GM23338 (cell line): ENCODE data around the gene EXOC3L4. TPM values are rescaled to one million over a fixed set of nuclear protein-coding genes. Genes with fewer than 3 reads are reported as not detected.

Experiments used
- ATAC-seq: fragments of 200-7000 bp; cut with Tn5 transposase; 3 replicates; pipeline ENCODE4 v1.9.1; 2020
- DNase-seq: peaks from one replicate; pipeline ENCODE4 v3.0.0-alpha.2; 2015; ENCODE audit warnings: low spot score
- H2AFZ ChIP-seq: fragments of 200-600 bp; sonication (generic); 2 replicates; pipeline ENCODE4 v1.8.0; 2016; ENCODE audit warnings: antibody characterized with exemption, mild to moderate bottlenecking, moderate library complexity
- H3F3A ChIP-seq: fragments of 200-600 bp; sonication (generic); replicated peaks from 2 replicates; pipeline ENCODE4 v1.8.0; 2017; ENCODE audit warnings: antibody characterized with exemption, mixed run types, low read depth
- H3K27ac ChIP-seq: fragments of 200-600 bp; sonication (generic); 2 replicates; pipeline ENCODE4 v1.6.1; 2016; ENCODE audit warnings: low read depth
- H3K27me3 ChIP-seq: fragments of 200-600 bp; sonication (generic); 2 replicates; pipeline ENCODE4 v1.8.0; 2016; ENCODE audit warnings: mild to moderate bottlenecking, mixed run types, moderate library complexity; ENCODE audit not compliant: insufficient read depth
- H3K36me3 ChIP-seq: fragments of 200-600 bp; sonication (generic); 2 replicates; pipeline ENCODE4 v1.8.0; 2016; ENCODE audit warnings: mild to moderate bottlenecking; ENCODE audit not compliant: insufficient read depth
- H3K4me1 ChIP-seq: fragments of 200-600 bp; sonication (generic); 2 replicates; pipeline ENCODE4 v1.8.0; 2016; ENCODE audit warnings: mild to moderate bottlenecking, moderate library complexity; ENCODE audit not compliant: insufficient read depth
- H3K4me2 ChIP-seq: fragments of 200-600 bp; sonication (generic); 2 replicates; pipeline ENCODE4 v1.7.1; 2017; ENCODE audit warnings: mixed run types
- H3K4me3 ChIP-seq: fragments of 200-600 bp; sonication (generic); 2 replicates; pipeline ENCODE4 v1.6.1; 2016; ENCODE audit warnings: mixed run types
- H3K79me2 ChIP-seq: fragments of 200-600 bp; sonication (generic); replicated peaks from 2 replicates; pipeline ENCODE4 v1.8.0; 2017; ENCODE audit warnings: mild to moderate bottlenecking; ENCODE audit not compliant: insufficient read depth
- H3K9me2 ChIP-seq: fragments of 200-600 bp; sonication (generic); 2 replicates; pipeline ENCODE4 v1.8.0; 2017; ENCODE audit not compliant: insufficient read depth
- H4K20me1 ChIP-seq: fragments of 200-600 bp; sonication (generic); replicated peaks from 2 replicates; pipeline ENCODE4 v1.8.0; 2017; ENCODE audit warnings: mild to moderate bottlenecking; ENCODE audit not compliant: insufficient read depth
- H3K27ac Mint-ChIP-seq: 2 replicates; pipeline ENCODE4 v1.8.0; 2020; ENCODE audit warnings: inconsistent platforms, mild to moderate bottlenecking, moderate library complexity, mixed read lengths
- H3K27me3 Mint-ChIP-seq: 3 replicates; pipeline ENCODE4 v1.8.0; 2022; ENCODE audit warnings: low read depth, mild to moderate bottlenecking, moderate library complexity, mixed read lengths, inconsistent platforms; ENCODE audit not compliant: insufficient read depth, poor library complexity
- H3K36me3 Mint-ChIP-seq: 3 replicates; pipeline ENCODE4 v1.8.0; 2021; ENCODE audit warnings: low read depth, mild to moderate bottlenecking, inconsistent platforms, moderate library complexity, mixed read lengths
- H3K4me1 Mint-ChIP-seq: 3 replicates; pipeline ENCODE4 v1.8.0; 2020; ENCODE audit warnings: mild to moderate bottlenecking, inconsistent platforms, mixed read lengths
- H3K4me3 Mint-ChIP-seq: 3 replicates; pipeline ENCODE4 v1.8.0; 2021; ENCODE audit warnings: moderate library complexity, mild to moderate bottlenecking, inconsistent platforms, mixed read lengths
- H3K9me3 Mint-ChIP-seq: 3 replicates; pipeline ENCODE4 v1.8.0; 2020; ENCODE audit warnings: moderate library complexity, mild to moderate bottlenecking, inconsistent platforms, mixed read lengths
- CREB1 ChIP-seq: fragments of 250-450 bp; sonication (Bioruptor Pico); IDR thresholded peaks from 2 replicates; pipeline ENCODE4 v1.5.0; 2020; ENCODE audit warnings: low read depth, mild to moderate bottlenecking, moderate library complexity
- CTCF ChIP-seq, 2 experiments: fragments of 200-600 bp in 1 of 2; sonication (generic) in 1 of 2; conservative IDR thresholded peaks; 2 replicates each; pipeline versions ENCODE4 v1.5.1 to v1.6.1; 2016 to 2017; ENCODE audit warnings: antibody characterized with exemption in 2 of 2, low read depth in 2 of 2, mild to moderate bottlenecking in 2 of 2, moderate library complexity in 1 of 2
- ETS1 ChIP-seq: IDR thresholded peaks from 2 replicates; pipeline ENCODE4 v1.6.1; 2016; ENCODE audit warnings: antibody characterized with exemption
- EZH2 ChIP-seq: fragments of 200-600 bp; sonication (generic); IDR thresholded peaks from one replicate; pipeline ENCODE4 v1.8.0; 2017; ENCODE audit warnings: antibody characterized with exemption, mild to moderate bottlenecking, low read depth; ENCODE audit not compliant: unreplicated experiment
- EZH2phosphoT487 ChIP-seq: fragments of 200-600 bp; sonication (generic); IDR thresholded peaks from one replicate; pipeline ENCODE4 v1.8.1; 2018; ENCODE audit warnings: antibody characterized with exemption; ENCODE audit not compliant: unreplicated experiment
- JUNB ChIP-seq: IDR thresholded peaks from one replicate; pipeline ENCODE4 v1.6.1; 2016; ENCODE audit warnings: antibody characterized with exemption; ENCODE audit not compliant: unreplicated experiment
- NANOG ChIP-seq: IDR thresholded peaks from 2 replicates; pipeline ENCODE4 v1.6.1; 2016; ENCODE audit warnings: antibody characterized with exemption, borderline replicate concordance
- POLR2AphosphoS5 ChIP-seq: IDR thresholded peaks from 2 replicates; pipeline ENCODE4 v1.6.1; 2016; ENCODE audit warnings: antibody characterized with exemption, low read depth
- REST ChIP-seq: IDR thresholded peaks from one replicate; pipeline ENCODE4 v1.6.1; 2018; ENCODE audit warnings: antibody characterized with exemption; ENCODE audit not compliant: unreplicated experiment
- STAT1 ChIP-seq: IDR thresholded peaks from one replicate; pipeline ENCODE4 v1.6.1; 2016; ENCODE audit warnings: antibody characterized with exemption; ENCODE audit not compliant: unreplicated experiment
- ZNF114 ChIP-seq: fragments of 250-450 bp; sonication (Bioruptor Pico); IDR thresholded peaks from 2 replicates; pipeline ENCODE4 v1.5.0; 2020; ENCODE audit warnings: mild to moderate bottlenecking, moderate library complexity
- ZNF331 ChIP-seq: fragments of 250-450 bp; sonication (Bioruptor Pico); IDR thresholded peaks from 2 replicates; pipeline ENCODE4 v1.5.0; 2020; ENCODE audit warnings: low read depth, mild to moderate bottlenecking, moderate library complexity
- ZNF462 ChIP-seq: fragments of 250-450 bp; sonication (Bioruptor Pico); IDR thresholded peaks from 2 replicates; pipeline ENCODE4 v1.5.0; 2020; ENCODE audit warnings: mild to moderate bottlenecking, moderate library complexity
- polyA plus RNA-seq: library from polyadenylated mRNA; unstranded; fragments of >200 nt; fragmentation: Nextera tagmentation; extraction: Ambion mirVana; gene quantifications from 2 replicates; pipeline ENCODE4 v1.2.1, GENCODE V29; 2016
- total RNA-seq: library from RNA; depleted of rRNA; stranded (reverse); fragments of >200 nt; shearing (Covaris generic); gene quantifications from 2 replicates; pipeline ENCODE4 v1.2.3, GENCODE V29; 2014

EXOC3L4 gene
- total and polyA plus RNA-seq, 2 experiments from 2014 or later = not detected

GRCh38 chr14:103127861-103128598 lies 33.5 kb downstream of the EXOC3L4 start:
- Mint-ChIP-seq H3K27me3 (peaks cover 52% of the 10 kb centered on the region), H3K4me3 (no peak overlapping the region), H3K36me3 (peaks cover 7% of the 10 kb centered on the region; the same call in 1 of the 3 replicates), H3K27ac (no peak overlapping the region), H3K4me1 (peaks cover 11% of the 10 kb centered on the region), H3K9me3 (no peaks in the 10 kb centered on the region; the same call in 1 of the 3 replicates)
- Histone ChIP-seq H4K20me1 (peaks cover 9% of the 10 kb centered on the region), H3K27ac (no peak overlapping the region), H3K36me3 (no peaks in the 10 kb centered on the region), H3K4me1 (no peaks in the 10 kb centered on the region), H3K27me3 (peaks cover 51% of the 10 kb centered on the region), H3K79me2 (no peaks in the 10 kb centered on the region), H3K4me2 (peak overlapping the region; percentile 67; the same call in 1 of the 2 replicates), H3K9me2 (no peaks in the 10 kb centered on the region), H3K4me3 (no peak overlapping the region), H2AFZ (no peak overlapping the region), H3F3A (0 out of 2 replicates have a peak, but pooled peaks cover 5% of the 10 kb centered on the region)
- ATAC-seq (no peak), DNase-seq (no peak)
- TF ChIP-seq POLR2AphosphoS5 (no peak), JUNB (no peak), EZH2phosphoT487 (no peak), REST (no peak), STAT1 (no peak), CREB1 (CRISPR knock-in tag) (no peak), ZNF114 (no peak), ZNF462 (no peak), ETS1 (no peak), NANOG (no peak), ZNF331 (CRISPR knock-in tag) (no peak), EZH2 (no peak), CTCF (conservative IDR thresholded peaks at IDR 0.05; ENCODE audit: low read depth in 2 of 2) (no peak)
